ENCODE results near the gene IL17RE. TPM values are rescaled to one million over a fixed set of nuclear protein-coding genes. Genes with fewer than 3 reads are reported as not detected.
A peak's percentile ranks its signal among the peaks of the same experiment; 100 is the strongest.

Gene IL17RE
- total and polyA plus RNA-seq, 2 of the 13 experiments (the other 11 are each of a cell fraction or from before 2014, with no cell fraction given) = 14.5 to 24.1 TPM

DNA sequence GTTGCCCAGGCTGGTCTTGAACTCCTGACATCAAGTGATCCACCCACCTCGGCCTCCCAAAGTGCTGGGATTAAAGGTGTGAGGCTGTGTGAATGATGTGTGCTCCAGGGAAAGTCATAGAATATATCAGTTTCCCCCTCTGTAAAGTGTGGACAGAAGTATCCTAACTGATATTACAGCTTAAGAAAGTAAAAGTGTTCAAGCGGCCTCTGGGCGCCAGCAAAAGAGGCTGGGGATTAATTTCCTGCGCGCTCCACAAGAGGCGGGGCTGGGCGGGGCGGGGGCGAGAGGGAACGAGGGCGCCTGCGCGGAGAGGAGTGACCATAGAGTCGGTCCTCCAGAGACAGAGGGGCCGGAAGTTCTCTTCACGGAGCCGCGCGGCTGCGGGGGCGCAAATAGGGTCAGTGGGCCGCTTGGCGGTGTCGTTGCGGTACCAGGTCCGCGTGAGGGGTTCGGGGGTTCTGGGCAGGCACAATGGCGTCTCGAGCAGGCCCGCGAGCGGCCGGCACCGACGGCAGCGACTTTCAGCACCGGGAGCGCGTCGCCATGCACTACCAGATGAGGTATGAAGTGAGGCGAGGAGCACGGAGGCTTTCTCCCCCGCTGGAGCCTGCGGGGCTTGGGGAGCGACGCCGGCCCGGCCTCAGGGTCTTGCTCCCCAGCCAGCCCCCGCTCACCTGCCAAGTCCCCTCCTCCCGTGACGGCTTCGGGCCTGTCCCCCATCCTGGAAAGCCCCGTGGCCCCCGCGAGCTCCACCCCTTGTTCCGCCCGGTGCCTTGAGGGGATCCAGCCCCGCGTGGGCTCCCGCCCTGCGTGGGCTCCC, 12.2 kb upstream of the IL17RE start, which contains the start of gene JAGN1 (continued):
- TF ChIP-seq CSRNP2 (CRISPR knock-in tag; conservative IDR thresholded peaks at IDR 0.05; ENCODE audit: low read depth) (no peak), BRD4 (CRISPR knock-in tag; IDR thresholded peaks at IDR 0.05) (0 out of 2 replicates have a peak, but pooled peaks have one; percentile 50), NFATC3 (CRISPR knock-in tag; IDR thresholded peaks at IDR 0.05) (no peak), TSC22D2 (CRISPR knock-in tag; IDR thresholded peaks at IDR 0.05; ENCODE audit: borderline replicate concordance) (peak; percentile 70; the same call in 1 of the 2 replicates), ZNF792 (CRISPR knock-in tag; IDR thresholded peaks at IDR 0.05) (peak; percentile 57; the same call in 1 of the 2 replicates), SMAD9 (CRISPR knock-in tag; IDR thresholded peaks at IDR 0.05) (no peak), ZBTB42 (CRISPR knock-in tag; IDR thresholded peaks at IDR 0.05) (no peak; the same call in 1 of the 2 replicates), ZNF576 (CRISPR knock-in tag; IDR thresholded peaks at IDR 0.05) (no peak), ZBTB33 (CRISPR knock-in tag; IDR thresholded peaks at IDR 0.05) (0 out of 2 replicates have a peak, but pooled peaks have one; percentile 10), BORCS8-MEF2B (CRISPR knock-in tag; IDR thresholded peaks at IDR 0.05) (peak; percentile 29; the same call in 1 of the 2 replicates), ZMYM2 (CRISPR knock-in tag; IDR thresholded peaks at IDR 0.05) (peak; percentile 82; the same call in 1 of the 2 replicates), ZNF256 (CRISPR knock-in tag; conservative IDR thresholded peaks at IDR 0.05) (peak; percentile 61; the same call in 1 of the 2 replicates), TAF1 (CRISPR knock-in tag; IDR thresholded peaks at IDR 0.05) (peak; percentile 97)
- TF ChIP-seq, protein P1, sequence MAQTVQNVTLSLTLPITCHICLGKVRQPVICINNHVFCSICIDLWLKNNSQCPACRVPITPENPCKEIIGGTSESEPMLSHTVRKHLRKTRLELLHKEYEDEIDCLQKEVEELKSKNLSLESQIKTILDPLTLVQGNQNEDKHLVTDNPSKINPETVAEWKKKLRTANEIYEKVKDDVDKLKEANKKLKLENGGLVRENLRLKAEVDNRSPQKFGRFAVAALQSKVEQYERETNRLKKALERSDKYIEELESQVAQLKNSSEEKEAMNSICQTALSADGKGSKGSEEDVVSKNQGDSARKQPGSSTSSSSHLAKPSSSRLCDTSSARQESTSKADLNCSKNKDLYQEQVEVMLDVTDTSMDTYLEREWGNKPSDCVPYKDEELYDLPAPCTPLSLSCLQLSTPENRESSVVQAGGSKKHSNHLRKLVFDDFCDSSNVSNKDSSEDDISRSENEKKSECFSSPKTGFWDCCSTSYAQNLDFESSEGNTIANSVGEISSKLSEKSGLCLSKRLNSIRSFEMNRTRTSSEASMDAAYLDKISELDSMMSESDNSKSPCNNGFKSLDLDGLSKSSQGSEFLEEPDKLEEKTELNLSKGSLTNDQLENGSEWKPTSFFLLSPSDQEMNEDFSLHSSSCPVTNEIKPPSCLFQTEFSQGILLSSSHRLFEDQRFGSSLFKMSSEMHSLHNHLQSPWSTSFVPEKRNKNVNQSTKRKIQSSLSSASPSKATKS (CRISPR knock-in tag; IDR thresholded peaks at IDR 0.05) = 0 out of 2 replicates have a peak, but pooled peaks have one; percentile 68
- TF ChIP-seq, protein P2, sequence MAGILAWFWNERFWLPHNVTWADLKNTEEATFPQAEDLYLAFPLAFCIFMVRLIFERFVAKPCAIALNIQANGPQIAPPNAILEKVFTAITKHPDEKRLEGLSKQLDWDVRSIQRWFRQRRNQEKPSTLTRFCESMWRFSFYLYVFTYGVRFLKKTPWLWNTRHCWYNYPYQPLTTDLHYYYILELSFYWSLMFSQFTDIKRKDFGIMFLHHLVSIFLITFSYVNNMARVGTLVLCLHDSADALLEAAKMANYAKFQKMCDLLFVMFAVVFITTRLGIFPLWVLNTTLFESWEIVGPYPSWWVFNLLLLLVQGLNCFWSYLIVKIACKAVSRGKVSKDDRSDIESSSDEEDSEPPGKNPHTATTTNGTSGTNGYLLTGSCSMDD (CRISPR knock-in tag; IDR thresholded peaks at IDR 0.05) = peak; percentile 57; the same call in 1 of the 2 replicates
- TF ChIP-seq, protein P3, sequence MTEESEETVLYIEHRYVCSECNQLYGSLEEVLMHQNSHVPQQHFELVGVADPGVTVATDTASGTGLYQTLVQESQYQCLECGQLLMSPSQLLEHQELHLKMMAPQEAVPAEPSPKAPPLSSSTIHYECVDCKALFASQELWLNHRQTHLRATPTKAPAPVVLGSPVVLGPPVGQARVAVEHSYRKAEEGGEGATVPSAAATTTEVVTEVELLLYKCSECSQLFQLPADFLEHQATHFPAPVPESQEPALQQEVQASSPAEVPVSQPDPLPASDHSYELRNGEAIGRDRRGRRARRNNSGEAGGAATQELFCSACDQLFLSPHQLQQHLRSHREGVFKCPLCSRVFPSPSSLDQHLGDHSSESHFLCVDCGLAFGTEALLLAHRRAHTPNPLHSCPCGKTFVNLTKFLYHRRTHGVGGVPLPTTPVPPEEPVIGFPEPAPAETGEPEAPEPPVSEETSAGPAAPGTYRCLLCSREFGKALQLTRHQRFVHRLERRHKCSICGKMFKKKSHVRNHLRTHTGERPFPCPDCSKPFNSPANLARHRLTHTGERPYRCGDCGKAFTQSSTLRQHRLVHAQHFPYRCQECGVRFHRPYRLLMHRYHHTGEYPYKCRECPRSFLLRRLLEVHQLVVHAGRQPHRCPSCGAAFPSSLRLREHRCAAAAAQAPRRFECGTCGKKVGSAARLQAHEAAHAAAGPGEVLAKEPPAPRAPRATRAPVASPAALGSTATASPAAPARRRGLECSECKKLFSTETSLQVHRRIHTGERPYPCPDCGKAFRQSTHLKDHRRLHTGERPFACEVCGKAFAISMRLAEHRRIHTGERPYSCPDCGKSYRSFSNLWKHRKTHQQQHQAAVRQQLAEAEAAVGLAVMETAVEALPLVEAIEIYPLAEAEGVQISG (CRISPR knock-in tag; IDR thresholded peaks at IDR 0.05) = peak; percentile 100
- TF ChIP-seq, protein P4, sequence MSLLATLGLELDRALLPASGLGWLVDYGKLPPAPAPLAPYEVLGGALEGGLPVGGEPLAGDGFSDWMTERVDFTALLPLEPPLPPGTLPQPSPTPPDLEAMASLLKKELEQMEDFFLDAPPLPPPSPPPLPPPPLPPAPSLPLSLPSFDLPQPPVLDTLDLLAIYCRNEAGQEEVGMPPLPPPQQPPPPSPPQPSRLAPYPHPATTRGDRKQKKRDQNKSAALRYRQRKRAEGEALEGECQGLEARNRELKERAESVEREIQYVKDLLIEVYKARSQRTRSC (CRISPR knock-in tag; IDR thresholded peaks at IDR 0.05; ENCODE audit: low read depth) = 0 out of 2 replicates have a peak, but pooled peaks have one; percentile 81

Measured in HepG2 (cell line).